AG04450 (cell line): Measurements from ENCODE around the gene STRA6. TPM values are rescaled to one million over a fixed set of nuclear protein-coding genes. Genes with fewer than 3 reads are reported as not detected.

Experiments used
- CTCF ChIA-PET: fragments of 300-600, 350-600 bp; formaldehyde crosslinking; extraction: SDS; loops from one replicate; lab custom pipeline; 2022; ENCODE audit warnings: antibody characterized with exemption, inconsistent platforms; lab: Charles Lee
- POLR2A ChIA-PET: fragments of 350-600 bp; formaldehyde crosslinking; extraction: SDS; loops from one replicate; lab custom pipeline; 2021; ENCODE audit warnings: antibody characterized with exemption, inconsistent platforms; lab: Yijun Ruan, JAX
- DNase-seq: peaks from one replicate; pipeline ENCODE4 v3.0.0-alpha.2; 2011; ENCODE audit warnings: low read depth, low spot score
- H3K27ac ChIP-seq: one replicate; pipeline ENCODE4 v1.5.1; 2012; ENCODE audit warnings: low read depth, low read length, control low read depth
- H3K27me3 ChIP-seq: one replicate; pipeline ENCODE4 v1.6.0; 2012; ENCODE audit warnings: low read length; ENCODE audit not compliant: control insufficient read depth, insufficient read depth
- H3K4me3 ChIP-seq: 2 replicates; pipeline ENCODE4 v1.5.1; 2011; ENCODE audit warnings: mild to moderate bottlenecking, low read depth, low read length, control low read depth
- H3K9me3 ChIP-seq: 2 replicates; pipeline ENCODE4 v1.5.1; 2012; ENCODE audit warnings: low read length; ENCODE audit not compliant: control insufficient read depth, insufficient read depth
- CTCF ChIP-seq: IDR thresholded peaks from 2 replicates; pipeline ENCODE4 v1.5.1; 2011; ENCODE audit warnings: low read depth, low read length, control low read depth, inconsistent platforms
- polyA plus RNA-seq: library from polyadenylated mRNA; depleted of rRNA; stranded (reverse); fragments of >200 nt; gene quantifications from 2 replicates; pipeline ENCODE4 v1.2.3, GENCODE V29; 2011

STRA6 gene
- polyA plus RNA-seq, 1 experiment, result 0.12 TPM

- H3K27me3 ChIP-seq, result peaks cover 3% of the 10 kb centered on the region
- ChIA-PET POLR2A (no interaction called here), CTCF (no interaction called here)
- no peak overlapping the region for H3K4me3 ChIP-seq
- TF ChIP-seq CTCF, result no peak
- DNase-seq, result no peak
- H3K27ac ChIP-seq, result no peak overlapping the region
- H3K9me3 ChIP-seq, result no peaks in the 10 kb centered on the region
These were observed 17.9 kb downstream of the STRA6 start for GRCh38 chr15:74184582-74185091.

GRCh38 chr15:74182131-74182530 is 20.5 kb downstream of the STRA6 start:
- no peak for TF ChIP-seq CTCF
- Histone ChIP-seq H3K27ac (no peak overlapping the region), H3K9me3 (no peaks in the 10 kb centered on the region), H3K4me3 (no peak overlapping the region), H3K27me3 (peaks cover 3% of the 10 kb centered on the region)
- POLR2A ChIA-PET, result no interaction called here
- no peak for DNase-seq
- CTCF ChIA-PET, result no interaction called here

GRCh38 chr15:74180881-74181602 is 21.5 kb downstream of the STRA6 start:
- POLR2A ChIA-PET, result no interaction called here
- Histone ChIP-seq H3K27ac (no peak overlapping the region), H3K4me3 (no peak overlapping the region), H3K27me3 (peaks cover 3% of the 10 kb centered on the region), H3K9me3 (no peaks in the 10 kb centered on the region)
- TF ChIP-seq CTCF, result no peak
- DNase-seq, result no peak
- CTCF ChIA-PET, result no interaction called here

- peaks cover 3% of the 10 kb centered on the region for H3K27me3 ChIP-seq
- TF ChIP-seq CTCF, result 0 out of 2 replicates have a peak, but pooled peaks have one; percentile 5
- H3K27ac ChIP-seq, result peak overlapping the region; percentile 39
- POLR2A ChIA-PET, result interaction anchor here (1.2 kb wide), 1 partner anchor 16 kb away, joined by 5 read pairs; no protein-coding TSS in a partner anchor
- no peak for DNase-seq
- H3K4me3 ChIP-seq, result no peak overlapping the region
- H3K9me3 ChIP-seq, result no peaks in the 10 kb centered on the region
- CTCF ChIA-PET, result no interaction called here
These were observed 22.4 kb downstream of the STRA6 start for GRCh38 chr15:74179983-74180880.
